Natural killer cell (primary cell): ENCODE measurements around the gene PAN3. TPM values are rescaled to one million over a fixed set of nuclear protein-coding genes. Genes with fewer than 3 reads are reported as not detected.

Source experiments
- ATAC-seq, 3 donors: fragments of 150-1000 bp in 2 of 3; fragments of 200-7000 bp in 1 of 3; cut with Tn5 transposase; 1 replicate in 1 of 3; 2 replicates in 2 of 3; pipeline ENCODE4 v1.10.0; 2021; ENCODE audit warnings: mild to moderate bottlenecking in 2 of 3, moderate library complexity in 2 of 3
- DNase-seq, 2 donors: peaks; one replicate each; pipeline versions ENCODE4 v3.0.0 to v3.0.0-alpha.2; 2013 to 2021; ENCODE audit warnings: mixed read lengths in 1 of 2
- H3K27ac ChIP-seq: one replicate; pipeline ENCODE4 v1.5.1; 2013; ENCODE audit warnings: mild to moderate bottlenecking, low read length
- H3K27me3 ChIP-seq: one replicate; pipeline ENCODE4 v1.6.1; 2013; ENCODE audit warnings: low read length; ENCODE audit not compliant: control insufficient read depth, insufficient read depth
- H3K36me3 ChIP-seq: one replicate; pipeline ENCODE4 v1.6.1; 2013; ENCODE audit warnings: low read length; ENCODE audit not compliant: control insufficient read depth, insufficient read depth
- H3K4me1 ChIP-seq: one replicate; pipeline ENCODE4 v1.6.1; 2013; ENCODE audit warnings: low read length; ENCODE audit not compliant: control insufficient read depth, insufficient read depth
- H3K4me3 ChIP-seq: one replicate; pipeline ENCODE4 v1.5.1; 2013; ENCODE audit warnings: low read length
- H3K9me3 ChIP-seq: one replicate; pipeline ENCODE4 v1.6.1; 2013; ENCODE audit warnings: low read length; ENCODE audit not compliant: control insufficient read depth, insufficient read depth
- H3K27ac Mint-ChIP-seq, 2 donors: one replicate each; pipeline ENCODE4 v1.8.0; 2022; ENCODE audit warnings: mild to moderate bottlenecking in 2 of 2, mixed read lengths in 2 of 2, moderate library complexity in 1 of 2
- H3K27me3 Mint-ChIP-seq, 2 donors: one replicate each; pipeline ENCODE4 v1.8.0; 2022; ENCODE audit warnings: low read depth in 2 of 2, mixed read lengths in 2 of 2
- H3K36me3 Mint-ChIP-seq: one replicate; pipeline ENCODE4 v1.8.0; 2022; ENCODE audit warnings: mixed read lengths
- H3K4me1 Mint-ChIP-seq, 2 donors: one replicate each; pipeline ENCODE4 v1.8.0; 2022; ENCODE audit warnings: mixed read lengths in 2 of 2
- H3K4me3 Mint-ChIP-seq: one replicate; pipeline ENCODE4 v1.8.0; 2022; ENCODE audit warnings: mild to moderate bottlenecking, moderate library complexity, mixed read lengths
- H3K9me3 Mint-ChIP-seq, 2 donors: one replicate each; pipeline ENCODE4 v1.8.0; 2022; ENCODE audit warnings: mixed read lengths in 2 of 2
- WGBS: methylation state at CpG from one replicate; pipeline ENCODE4 v1.1.7; 2013; ENCODE audit warnings: missing lambda C conversion rate; ENCODE audit not compliant: insufficient coverage; 5-methylcytosine and 5-hydroxymethylcytosine counted together
- intact Hi-C: fragments of 100-400 bp; cut with micrococcal nuclease; formaldehyde crosslinking; loops from one replicate; pipeline ENCODE4 v1.14.2; 2022
- total RNA-seq, 4 donors: library from RNA; stranded (reverse); fragments of 120-200 nt in 1 of 4; gene quantifications; one replicate each; pipeline versions ENCODE4 v1.2.3 to v1.2.4, GENCODE V29; 2013 to 2022
- TF ChIP-seq, protein P1 (sequence below): fragments of 200-600 bp; IDR thresholded peaks from one replicate; pipeline ENCODE4 v1.8.0; 2022; ENCODE audit warnings: antibody characterized with exemption

Gene PAN3
- total RNA-seq, 3 donors from 2014 or later (not counting 1 experiment from before 2014, with no cell fraction given): 80.0 to 94.2 (median 91.7) TPM

DNA sequence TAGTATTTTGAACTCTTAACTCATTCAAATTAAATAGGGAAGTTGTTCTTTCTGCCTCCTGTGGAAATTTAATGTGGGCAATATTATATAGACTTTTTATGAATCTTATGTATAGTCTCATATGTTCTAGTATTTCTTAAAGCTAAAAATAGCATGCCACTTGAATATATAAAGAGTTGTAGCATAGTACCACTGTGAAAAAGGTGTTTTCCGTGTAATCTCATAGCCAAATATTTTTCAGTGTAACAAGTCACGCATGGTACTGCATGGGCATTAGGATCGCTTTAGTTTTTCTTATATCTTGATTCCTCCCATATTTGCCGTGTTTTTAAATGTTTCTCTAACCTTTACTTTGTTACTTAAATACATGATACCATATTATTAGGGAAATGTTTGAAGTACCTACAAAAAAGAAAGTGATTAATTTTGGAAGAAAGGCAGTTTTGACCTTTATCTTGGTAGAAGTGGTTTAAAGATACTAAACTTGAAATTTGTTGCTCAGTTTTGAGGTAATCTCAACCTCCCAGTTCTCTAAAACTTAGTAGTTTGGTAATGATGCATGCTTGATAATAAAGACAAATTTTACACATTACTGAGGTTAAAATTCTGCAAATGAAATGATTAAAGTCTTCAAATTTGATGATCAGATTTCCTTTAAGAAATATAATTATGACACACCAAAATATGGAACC, 81.2 kb downstream of the PAN3 start:
- Mint-ChIP-seq H3K9me3 (no peaks in the 10 kb centered on the region), H3K27me3 (no peaks in the 10 kb centered on the region), H3K36me3 (peaks cover 3% of the 10 kb centered on the region), H3K4me1 (peaks cover 0 to 9% of the 10 kb centered on the region in 2 donors), H3K4me3 (no peak overlapping the region), H3K27ac (no peak overlapping the region)
- Histone ChIP-seq H3K27me3 (no peaks in the 10 kb centered on the region), H3K4me3 (no peak overlapping the region), H3K4me1 (no peaks in the 10 kb centered on the region), H3K27ac (no peak overlapping the region), H3K36me3 (peaks cover 15% of the 10 kb centered on the region), H3K9me3 (no peaks in the 10 kb centered on the region)
- no peak for ATAC-seq
- WGBS: 94% methylated on average over 3 of the region's 4 CpGs
- TF ChIP-seq, protein P1, sequence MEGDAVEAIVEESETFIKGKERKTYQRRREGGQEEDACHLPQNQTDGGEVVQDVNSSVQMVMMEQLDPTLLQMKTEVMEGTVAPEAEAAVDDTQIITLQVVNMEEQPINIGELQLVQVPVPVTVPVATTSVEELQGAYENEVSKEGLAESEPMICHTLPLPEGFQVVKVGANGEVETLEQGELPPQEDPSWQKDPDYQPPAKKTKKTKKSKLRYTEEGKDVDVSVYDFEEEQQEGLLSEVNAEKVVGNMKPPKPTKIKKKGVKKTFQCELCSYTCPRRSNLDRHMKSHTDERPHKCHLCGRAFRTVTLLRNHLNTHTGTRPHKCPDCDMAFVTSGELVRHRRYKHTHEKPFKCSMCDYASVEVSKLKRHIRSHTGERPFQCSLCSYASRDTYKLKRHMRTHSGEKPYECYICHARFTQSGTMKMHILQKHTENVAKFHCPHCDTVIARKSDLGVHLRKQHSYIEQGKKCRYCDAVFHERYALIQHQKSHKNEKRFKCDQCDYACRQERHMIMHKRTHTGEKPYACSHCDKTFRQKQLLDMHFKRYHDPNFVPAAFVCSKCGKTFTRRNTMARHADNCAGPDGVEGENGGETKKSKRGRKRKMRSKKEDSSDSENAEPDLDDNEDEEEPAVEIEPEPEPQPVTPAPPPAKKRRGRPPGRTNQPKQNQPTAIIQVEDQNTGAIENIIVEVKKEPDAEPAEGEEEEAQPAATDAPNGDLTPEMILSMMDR: no peak
- intact Hi-C loops: no loop called here
- DNase-seq: no peak

DNA sequence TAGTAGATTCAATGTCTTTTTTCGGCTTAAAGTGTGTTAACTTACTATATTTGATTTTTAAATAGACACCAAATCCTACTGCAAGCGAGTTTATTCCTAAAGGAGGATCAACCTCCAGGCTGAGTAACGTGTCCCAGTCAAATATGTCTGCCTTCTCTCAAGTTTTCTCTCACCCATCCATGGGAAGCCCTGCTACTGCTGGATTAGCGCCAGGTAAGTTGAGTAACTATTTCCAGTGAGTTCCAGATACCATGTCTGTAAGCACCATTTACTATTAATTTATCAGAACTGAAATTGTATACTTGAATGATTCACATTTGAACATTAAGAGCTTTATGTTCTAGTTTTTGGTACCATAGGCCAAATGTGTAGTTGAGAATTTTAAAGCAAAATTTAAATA, 81.8 kb downstream of the PAN3 start:
- ATAC-seq (no peak), DNase-seq (no peak)
- Histone ChIP-seq H3K36me3 (peaks cover 15% of the 10 kb centered on the region), H3K4me1 (no peaks in the 10 kb centered on the region), H3K4me3 (no peak overlapping the region), H3K27ac (no peak overlapping the region), H3K27me3 (no peaks in the 10 kb centered on the region), H3K9me3 (no peaks in the 10 kb centered on the region)
- H3K27ac Mint-ChIP-seq: no peak overlapping the region
- H3K4me1 Mint-ChIP-seq: peaks cover 0 to 6% of the 10 kb centered on the region in 2 donors
- 100% methylated on average over 3 of the region's 4 CpGs for WGBS
- H3K4me3 Mint-ChIP-seq: no peak overlapping the region
- TF ChIP-seq, protein P1: no peak
- intact Hi-C loops: no loop called here
- H3K27me3 Mint-ChIP-seq: no peaks in the 10 kb centered on the region
- no peaks in the 10 kb centered on the region for H3K36me3 Mint-ChIP-seq
- no peaks in the 10 kb centered on the region for H3K9me3 Mint-ChIP-seq

DNA sequence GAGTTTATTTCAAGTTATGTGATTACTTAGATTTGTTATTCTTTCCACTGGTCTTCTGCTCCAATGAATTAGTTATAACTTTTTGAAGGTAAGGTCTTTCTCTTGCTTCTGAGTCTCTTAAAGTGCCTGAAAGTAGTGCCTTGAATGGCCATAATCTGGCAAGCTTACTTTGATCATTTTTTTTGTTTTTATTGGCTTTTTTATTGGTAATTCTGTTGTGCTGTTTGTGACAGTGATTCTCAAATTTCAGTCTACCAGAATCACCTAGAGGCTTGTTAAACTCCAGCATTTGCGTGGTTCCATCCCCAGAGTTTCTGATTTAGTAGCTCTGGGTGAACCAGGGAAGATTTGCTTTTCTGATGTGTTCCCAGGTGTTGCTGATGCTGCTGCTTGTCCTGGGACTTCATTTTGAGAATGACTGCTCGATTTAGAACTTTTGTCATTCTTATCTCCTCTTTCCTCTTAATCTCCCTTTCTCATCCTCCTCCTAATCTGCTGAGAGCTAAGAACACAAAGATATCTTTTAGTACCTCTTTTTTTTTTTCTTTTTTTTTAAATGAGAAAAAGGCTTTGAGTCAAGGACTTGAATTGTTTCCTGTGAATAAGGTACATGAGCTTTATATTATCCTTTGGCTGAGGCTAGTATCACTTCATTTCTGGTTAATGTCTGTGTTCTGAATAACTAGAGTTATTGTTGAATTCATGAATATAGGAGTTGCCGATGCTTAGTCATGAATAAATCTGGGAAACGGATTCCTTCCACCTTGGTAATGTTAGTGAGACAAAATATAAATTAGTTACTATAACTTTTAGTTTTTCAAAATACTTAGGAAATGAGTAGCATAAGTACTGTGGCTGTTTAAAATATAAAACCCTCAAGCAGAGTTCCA, 91.4 kb downstream of the PAN3 start:
- Mint-ChIP-seq H3K4me1 (peaks cover 16 to 22% of the 10 kb centered on the region in 2 donors), H3K27me3 (no peaks in the 10 kb centered on the region), H3K27ac (peak overlapping the region in 1 of 2 donors; percentile 56), H3K9me3 (no peaks in the 10 kb centered on the region), H3K4me3 (no peak overlapping the region), H3K36me3 (no peaks in the 10 kb centered on the region)
- H3K4me3 ChIP-seq: no peak overlapping the region
- intact Hi-C loops: no loop called here
- 95% methylated on average over 3 of the region's 4 CpGs for WGBS
- ATAC-seq (no peak), DNase-seq (no peak)
- peaks cover 9% of the 10 kb centered on the region for H3K36me3 ChIP-seq
- no peaks in the 10 kb centered on the region for H3K27me3 ChIP-seq
- TF ChIP-seq, protein P1: no peak
- H3K9me3 ChIP-seq: no peaks in the 10 kb centered on the region
- no peak overlapping the region for H3K27ac ChIP-seq
- H3K4me1 ChIP-seq: no peaks in the 10 kb centered on the region
